Glomerular visceral epithelial cell (primary cell): ENCODE measurements around the gene PTPRF.
"Not testable (repeated sequence)": the region's sequence is repeated elsewhere in the genome, so short reads cannot be mapped to it uniquely, and the experiment has no call there.

ENCODE experiments used
- DNase-seq: peaks from one replicate; pipeline ENCODE4 v3.0.0-alpha.2; 2016; ENCODE audit errors: extremely low spot score

PTPRF gene

GRCh38 chr1:43530483-43531106 lies at the start of gene PTPRF:
Gene PTPRF, plus strand, starts transcription at chr1:43530883. Its CDS starts 14,193 bp downstream, at chr1:43545076.
- peak; percentile 75 for DNase-seq

- no peak for DNase-seq
These were observed 49.2 kb upstream of the PTPRF start for GRCh38 chr1:43481491-43481890.

DNA sequence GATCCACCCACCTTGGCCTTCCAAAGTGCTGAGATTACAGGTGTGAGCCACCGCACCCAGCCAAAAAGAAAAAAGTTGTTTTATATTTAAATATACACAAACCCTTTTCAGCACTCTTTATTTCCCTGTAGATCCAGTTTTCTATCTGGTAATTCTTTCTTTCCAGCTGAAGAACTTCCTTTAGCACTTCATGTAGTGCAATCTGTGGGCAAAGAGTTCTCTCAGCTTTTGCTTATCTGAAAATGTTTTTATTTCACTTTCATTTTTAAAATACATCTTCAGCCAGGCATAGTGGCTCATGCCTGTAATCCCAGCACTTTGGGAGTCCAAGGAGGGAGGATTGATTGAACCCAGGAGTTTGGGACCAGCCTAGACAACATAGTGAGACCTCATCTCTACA lies 48.5 kb upstream of the PTPRF start:
- no peak for DNase-seq

GRCh38 chr1:43484367-43484766 lies 46.3 kb upstream of the PTPRF start:
- DNase-seq: no peak

GRCh38 chr1:43488165-43488564 lies 42.5 kb upstream of the PTPRF start:
- DNase-seq: no peak

DNA sequence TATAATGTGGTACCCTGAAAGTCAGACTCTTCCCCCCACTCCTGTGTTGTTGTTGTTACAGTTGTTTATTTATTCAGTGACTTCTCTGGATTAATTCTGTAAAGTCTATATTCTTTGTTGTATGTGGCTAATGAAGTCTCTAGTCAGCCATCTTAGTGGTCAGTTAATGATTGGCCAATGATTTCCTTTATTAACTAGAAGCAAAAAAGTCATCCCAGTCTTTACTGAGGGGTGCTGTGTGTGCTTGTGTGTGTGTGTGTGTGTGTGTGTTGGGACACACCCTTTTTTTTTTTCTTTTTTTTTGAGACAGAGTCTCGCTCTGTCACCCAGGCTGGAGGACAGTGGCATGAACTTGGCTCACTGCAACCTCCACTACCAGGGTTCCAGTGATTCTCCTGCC lies 39.6 kb upstream of the PTPRF start:
- peak; percentile 29 for DNase-seq

- DNase-seq: no peak
These were observed 37.9 kb upstream of the PTPRF start for GRCh38 chr1:43492826-43493225.

- no peak for DNase-seq
These were observed 36.8 kb upstream of the PTPRF start for GRCh38 chr1:43493661-43494450.

GRCh38 chr1:43495204-43495603 lies 35.5 kb upstream of the PTPRF start:
- DNase-seq: no peak

- no peak for DNase-seq
These were observed 30.8 kb upstream of the PTPRF start for GRCh38 chr1:43499898-43500297.

- not testable (repeated sequence) for DNase-seq
These were observed 28.9 kb upstream of the PTPRF start for GRCh38 chr1:43501806-43502205.

GRCh38 chr1:43503534-43503933 lies 27.1 kb upstream of the PTPRF start:
- DNase-seq: no peak

DNA sequence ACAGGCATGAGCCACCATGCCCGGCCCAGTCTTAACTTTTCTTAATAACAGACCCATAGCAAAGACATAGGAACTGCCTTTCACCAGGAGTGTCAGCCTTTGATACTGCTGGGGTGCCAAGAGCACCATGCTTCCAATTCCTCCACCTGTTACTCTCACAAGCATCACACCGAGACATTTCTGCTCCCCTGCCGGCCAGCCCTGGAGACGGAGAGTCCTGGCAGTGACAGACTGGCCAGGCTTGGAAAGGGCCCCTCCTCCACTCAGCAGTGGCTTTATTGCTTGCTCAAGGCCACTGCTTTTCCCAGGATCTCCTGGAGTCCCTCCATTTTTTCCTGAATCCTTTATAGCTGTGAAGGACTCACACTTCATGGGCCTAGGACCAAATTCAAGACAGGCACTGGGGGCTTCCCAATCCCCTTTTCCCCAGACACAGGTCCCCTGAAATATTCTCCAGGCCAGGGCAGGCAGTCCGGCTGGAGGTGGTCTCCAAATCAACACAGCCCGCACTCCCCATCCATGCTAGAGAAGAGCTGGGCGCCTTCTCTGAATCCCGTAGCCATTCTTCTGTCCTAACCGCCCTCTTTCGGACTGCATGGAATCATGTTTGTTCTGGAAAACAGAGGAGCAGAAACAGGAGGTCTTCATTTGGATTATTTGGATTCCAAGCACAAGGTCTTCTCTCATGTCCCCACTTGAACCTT lies 25.5 kb upstream of the PTPRF start:
- no peak for DNase-seq

- DNase-seq: no peak
These were observed 24.4 kb upstream of the PTPRF start for GRCh38 chr1:43506233-43506632.

DNA sequence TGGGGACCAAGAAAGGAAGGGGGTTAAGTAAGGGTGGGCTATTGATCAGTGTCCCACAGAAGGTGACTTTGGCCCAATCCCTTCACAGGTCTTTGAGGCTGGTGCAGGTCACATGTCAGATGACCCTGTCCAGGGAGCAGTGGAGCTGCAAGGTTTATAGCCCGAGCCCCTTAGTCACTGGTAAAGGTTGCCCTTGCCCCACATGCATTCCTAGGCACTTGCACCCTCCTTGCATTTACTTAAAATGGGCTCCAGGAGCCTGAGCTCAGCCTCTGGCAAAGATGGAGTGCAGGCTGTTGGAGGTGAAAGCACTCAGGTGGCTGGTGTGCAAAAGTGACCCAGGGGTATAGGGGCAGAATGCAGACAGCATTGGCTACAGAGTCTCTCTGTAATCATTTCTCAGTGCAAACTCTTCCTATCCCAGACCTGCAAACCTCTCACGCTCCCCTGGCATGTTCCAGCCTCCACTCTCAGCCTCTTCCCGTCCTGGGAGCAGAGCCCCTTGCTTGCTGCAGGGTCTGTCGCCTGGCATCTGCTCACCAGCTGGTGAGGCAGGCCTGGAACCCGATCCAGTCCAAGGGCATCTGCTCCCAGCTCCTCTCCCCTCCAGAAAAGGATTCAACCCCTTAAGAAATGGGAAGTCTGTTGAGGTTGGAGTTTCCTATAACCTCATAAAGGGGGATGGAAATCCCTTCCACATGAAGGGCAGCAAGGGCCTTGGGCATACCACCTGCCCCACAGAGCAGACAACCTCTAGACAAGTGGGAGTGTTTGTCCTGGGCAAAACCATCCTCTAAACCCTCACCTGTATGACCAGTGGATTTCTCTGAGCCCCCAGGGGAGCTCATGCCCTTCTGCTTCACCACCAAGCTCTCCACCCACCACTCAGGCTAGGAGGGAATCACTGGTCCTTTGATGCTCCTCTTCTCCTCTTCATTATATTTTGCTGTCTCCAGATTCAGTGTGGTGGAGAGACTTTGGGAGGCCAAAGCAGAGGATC lies 23.1 kb upstream of the PTPRF start:
- DNase-seq: no peak

DNA sequence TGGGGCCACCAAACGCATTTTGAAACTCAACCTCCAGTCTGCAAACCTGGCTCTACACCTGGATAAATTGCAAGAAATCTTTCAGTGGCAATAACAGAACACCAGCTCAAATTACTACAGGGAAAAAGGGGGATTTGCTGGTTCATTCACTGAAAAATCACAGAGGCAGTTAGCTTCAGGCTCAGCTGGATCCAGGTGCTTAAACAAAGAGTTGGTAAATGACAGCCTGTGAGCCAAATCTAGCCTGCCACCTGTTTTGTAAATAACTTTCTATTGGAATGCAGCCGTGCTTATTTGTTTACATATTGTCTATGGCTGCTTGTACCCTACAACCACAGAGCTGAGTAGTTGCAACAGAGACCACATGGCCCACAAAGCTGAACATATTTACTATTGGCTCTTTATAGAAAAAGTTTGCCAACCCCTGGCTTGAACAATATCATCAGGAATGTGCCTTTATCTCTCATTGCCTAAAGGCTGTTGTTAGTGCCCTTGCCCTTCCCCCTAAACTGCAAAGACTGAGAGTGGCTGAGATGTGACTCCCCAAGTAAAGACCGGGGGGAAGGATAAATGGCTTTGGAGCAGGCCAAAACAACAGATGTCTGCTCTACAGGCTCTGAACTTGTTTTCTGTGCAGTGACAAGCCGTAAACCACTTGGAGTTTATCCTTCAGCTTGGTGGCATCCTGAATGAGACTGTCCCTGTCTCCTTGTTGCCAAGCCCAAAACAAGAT lies 21.5 kb upstream of the PTPRF start:
- no peak for DNase-seq

GRCh38 chr1:43509740-43510375 lies 20.8 kb upstream of the PTPRF start:
- DNase-seq: no peak

DNA sequence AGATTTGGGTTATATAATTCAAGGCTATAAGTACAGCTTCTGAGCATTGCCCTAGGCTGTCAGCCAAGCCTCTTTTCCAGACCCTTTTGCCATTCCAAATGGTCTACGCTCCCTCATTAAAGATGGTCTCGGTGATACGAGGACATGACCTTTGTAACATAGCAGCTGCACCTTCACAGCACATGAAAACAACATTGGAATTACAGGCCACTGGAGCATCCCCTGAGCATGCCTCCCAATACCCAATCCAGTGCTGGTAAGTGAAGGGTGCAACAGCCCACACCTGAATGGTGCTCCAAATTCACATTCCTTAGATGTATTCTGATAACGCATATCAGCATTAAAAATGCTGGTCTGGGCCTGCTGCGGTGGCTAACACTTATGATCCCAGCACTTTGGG lies 20.1 kb upstream of the PTPRF start:
- DNase-seq: no peak

DNA sequence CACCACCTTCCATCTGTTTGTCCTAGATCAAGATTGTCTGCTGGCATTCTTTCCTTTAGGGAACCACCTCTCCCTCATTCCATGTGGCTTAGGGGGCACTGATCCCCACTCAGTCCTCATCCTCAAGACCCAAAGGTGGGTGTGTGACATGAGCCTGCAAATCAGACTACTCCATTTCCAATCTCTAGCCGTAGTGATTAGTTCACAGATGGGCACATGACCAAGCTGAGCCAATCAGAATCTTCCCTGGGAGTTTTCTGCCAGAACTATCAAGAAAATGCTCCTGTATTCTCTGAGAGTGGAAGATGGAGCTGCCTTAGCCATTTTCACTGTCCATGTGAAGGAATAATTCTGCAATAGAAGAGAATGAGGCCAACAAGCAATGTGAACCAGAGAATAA lies 19.3 kb upstream of the PTPRF start:
- DNase-seq: no peak

- no peak for DNase-seq
These were observed 18.6 kb upstream of the PTPRF start for GRCh38 chr1:43512133-43512532.
